Umbilical cord (tissue), 1 donor: ENCODE measurements around the gene ATL1. TPM values are rescaled to one million over a fixed set of nuclear protein-coding genes. Genes with fewer than 3 reads are reported as not detected.

Experiments used
- total RNA-seq: library from RNA; depleted of rRNA; stranded (reverse); fragments of >200 nt; gene quantifications from one replicate; pipeline ENCODE4 v1.2.3, GENCODE V29; 2014; ENCODE audit warnings: low replicate concordance; ENCODE audit not compliant: insufficient read depth

ATL1 gene
- total RNA-seq, 1 donor from 2014 or later, result 19.3 TPM

Other genes with a start within 250 kb of the ATL1 start
- gene L2HGDH, start 247.9 kb upstream of the ATL1 start, total RNA-seq, result 3.4 TPM
- gene DMAC2L, start 247.8 kb upstream of the ATL1 start, total RNA-seq, result 19.3 TPM
- 20.2 TPM for gene CDKL1, start 163.3 kb upstream of the ATL1 start, total RNA-seq
- gene MAP4K5, start 27.6 kb upstream of the ATL1 start, total RNA-seq, result 179 TPM
- 40.7 TPM for gene SAV1, start 108.2 kb downstream of the ATL1 start, total RNA-seq